Measurements from ENCODE around the gene ATMIN.

Gene ATMIN

DNA sequence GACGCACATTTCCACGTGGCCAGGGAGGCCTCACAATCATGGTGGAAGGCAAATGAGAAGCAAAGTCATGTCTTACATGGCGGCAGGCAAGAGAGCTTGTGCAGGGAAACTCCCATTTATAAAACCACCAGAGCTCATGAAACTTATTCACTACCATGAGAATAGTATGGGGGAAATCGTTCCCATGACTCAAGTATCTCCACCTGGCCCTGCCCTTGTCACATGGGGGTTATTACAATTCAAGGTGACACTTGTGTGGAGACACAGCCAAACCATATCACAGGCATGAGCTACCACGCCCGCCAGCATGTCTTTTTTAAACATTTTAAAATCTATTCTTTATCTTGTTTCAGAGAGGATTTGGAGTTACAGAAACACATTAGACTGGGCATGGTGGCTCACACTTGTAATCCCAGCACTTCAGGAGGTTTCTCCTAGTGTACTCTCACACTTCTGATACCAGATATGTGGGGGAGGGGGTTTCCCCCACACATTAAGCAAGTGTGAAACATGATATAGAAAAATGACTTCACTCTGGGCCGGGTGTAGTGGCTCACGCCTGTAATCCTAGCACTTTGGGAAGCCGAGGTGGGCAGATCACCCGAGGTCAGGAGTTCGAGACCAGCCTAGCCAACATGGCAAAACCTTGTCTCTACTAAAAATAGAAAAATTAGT is 5.6 kb upstream of the ATMIN start:
- H3K4me1 ChIP-seq (ENCODE audit: control insufficient read depth in 2 of 2, insufficient read depth in 2 of 2, low read length in 2 of 2), result no peaks in the 10 kb centered on the region
- no peaks in the 10 kb centered on the region for H3K36me3 ChIP-seq (ENCODE audit: control insufficient read depth in 2 of 2, insufficient read depth in 2 of 2, low read length in 2 of 2)
- no peak overlapping the region for H3K27ac ChIP-seq (ENCODE audit: low read depth in 2 of 2, low read length in 2 of 2)
- H3K4me3 ChIP-seq (ENCODE audit: low read length in 2 of 2), result no peak overlapping the region
- no peak overlapping the region for H3K9ac ChIP-seq (ENCODE audit: low read depth in 1 of 2, low read length in 2 of 2)
- no peaks in the 10 kb centered on the region for H3K9me3 ChIP-seq (ENCODE audit: control insufficient read depth in 2 of 2, low read length in 2 of 2)
- H3K27me3 ChIP-seq (ENCODE audit: control insufficient read depth in 2 of 2, insufficient read depth in 2 of 2, low read length in 2 of 2), result no peaks in the 10 kb centered on the region

DNA sequence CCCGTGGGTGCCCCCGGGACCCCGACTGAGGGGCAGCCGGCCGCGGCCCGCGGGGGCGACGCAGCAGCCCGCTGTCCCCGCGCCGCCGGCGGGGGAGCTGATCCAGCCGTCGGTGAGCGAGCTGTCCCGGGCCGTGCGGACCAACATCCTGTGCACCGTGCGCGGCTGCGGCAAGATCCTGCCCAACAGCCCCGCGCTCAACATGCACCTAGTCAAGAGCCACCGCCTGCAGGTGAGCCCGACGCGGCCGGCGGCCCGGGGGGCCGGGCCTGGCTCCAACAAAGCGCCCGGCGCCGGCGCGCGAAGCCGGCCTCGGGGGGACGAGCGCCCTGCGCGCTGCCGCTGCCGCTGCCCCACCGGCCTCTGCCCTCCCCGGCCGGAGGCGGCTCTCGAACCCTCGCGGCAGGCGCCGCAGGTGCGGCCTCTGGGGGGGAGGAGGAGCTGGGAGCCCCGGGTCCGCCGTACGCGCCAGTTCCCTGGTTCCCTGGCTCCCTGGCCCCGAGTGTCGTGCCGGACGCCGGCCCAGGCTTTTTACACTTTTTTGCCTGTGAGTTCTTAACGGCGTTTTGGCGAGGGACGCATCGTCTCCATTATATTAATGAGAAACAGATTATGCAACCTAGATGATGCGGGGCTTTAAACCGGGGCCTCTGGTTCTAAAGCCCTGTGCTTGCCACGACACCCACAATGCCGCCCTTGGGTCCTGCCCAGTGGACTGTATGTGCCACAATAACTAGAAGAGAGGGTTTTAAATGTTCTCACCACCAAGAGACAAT is 521 bp downstream of the ATMIN start:
- H3K27ac ChIP-seq (ENCODE audit: low read depth in 2 of 2, low read length in 2 of 2), result peak overlapping the region; percentile 38 to 68
- peaks cover 0 to 6% of the 10 kb centered on the region in 2 donors for H3K36me3 ChIP-seq (ENCODE audit: control insufficient read depth in 2 of 2, insufficient read depth in 2 of 2, low read length in 2 of 2)
- peaks cover 4 to 13% of the 10 kb centered on the region in 2 donors for H3K4me1 ChIP-seq (ENCODE audit: control insufficient read depth in 2 of 2, insufficient read depth in 2 of 2, low read length in 2 of 2)
- H3K27me3 ChIP-seq (ENCODE audit: control insufficient read depth in 2 of 2, insufficient read depth in 2 of 2, low read length in 2 of 2), result no peaks in the 10 kb centered on the region
- H3K9ac ChIP-seq (ENCODE audit: low read depth in 1 of 2, low read length in 2 of 2), result peak overlapping the region; percentile 74 to 78
- H3K4me3 ChIP-seq (ENCODE audit: low read length in 2 of 2), result peak overlapping the region; percentile 73 to 87
- H3K9me3 ChIP-seq (ENCODE audit: control insufficient read depth in 2 of 2, low read length in 2 of 2), result no peaks in the 10 kb centered on the region

DNA sequence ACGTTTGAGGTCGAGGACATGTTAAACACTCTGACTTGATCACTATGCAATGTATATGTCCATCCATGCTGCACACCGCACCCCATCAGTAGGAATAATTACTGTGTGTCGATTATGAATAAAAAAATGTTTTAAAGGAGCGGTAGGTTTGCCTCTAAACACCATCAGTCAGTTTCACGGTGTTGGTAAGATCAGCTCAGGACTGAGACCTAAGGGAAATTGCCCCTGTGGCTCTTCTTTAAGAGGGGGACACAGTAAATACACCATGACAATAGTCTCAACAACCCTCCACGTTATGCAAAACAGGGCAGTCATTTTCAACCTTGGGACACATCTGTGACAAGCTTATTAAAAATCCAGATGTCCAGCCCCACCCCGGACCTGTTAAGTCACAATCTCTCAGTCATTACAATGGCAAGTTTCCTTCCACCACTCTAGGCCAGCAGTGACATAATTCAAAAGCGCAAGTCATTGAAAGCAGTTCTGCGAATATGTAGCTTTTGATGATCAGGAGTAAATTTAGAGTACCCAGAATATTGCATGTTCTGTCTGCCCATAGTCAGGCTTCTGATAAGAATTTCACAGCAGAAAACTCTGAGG is 1.2 kb downstream of the ATMIN start:
- Histone ChIP-seq H3K9ac (ENCODE audit: low read depth in 1 of 2, low read length in 2 of 2) (peak overlapping the region; percentile 74 to 78), H3K36me3 (ENCODE audit: control insufficient read depth in 2 of 2, insufficient read depth in 2 of 2, low read length in 2 of 2) (peaks cover 6 to 12% of the 10 kb centered on the region in 2 donors), H3K4me3 (ENCODE audit: low read length in 2 of 2) (peak overlapping the region; percentile 73 to 87), H3K27ac (ENCODE audit: low read depth in 2 of 2, low read length in 2 of 2) (peak overlapping the region in 1 of 2 donors; percentile 6), H3K4me1 (ENCODE audit: control insufficient read depth in 2 of 2, insufficient read depth in 2 of 2, low read length in 2 of 2) (peaks cover 4 to 13% of the 10 kb centered on the region in 2 donors), H3K9me3 (ENCODE audit: control insufficient read depth in 2 of 2, low read length in 2 of 2) (no peaks in the 10 kb centered on the region), H3K27me3 (ENCODE audit: control insufficient read depth in 2 of 2, insufficient read depth in 2 of 2, low read length in 2 of 2) (no peaks in the 10 kb centered on the region)

DNA sequence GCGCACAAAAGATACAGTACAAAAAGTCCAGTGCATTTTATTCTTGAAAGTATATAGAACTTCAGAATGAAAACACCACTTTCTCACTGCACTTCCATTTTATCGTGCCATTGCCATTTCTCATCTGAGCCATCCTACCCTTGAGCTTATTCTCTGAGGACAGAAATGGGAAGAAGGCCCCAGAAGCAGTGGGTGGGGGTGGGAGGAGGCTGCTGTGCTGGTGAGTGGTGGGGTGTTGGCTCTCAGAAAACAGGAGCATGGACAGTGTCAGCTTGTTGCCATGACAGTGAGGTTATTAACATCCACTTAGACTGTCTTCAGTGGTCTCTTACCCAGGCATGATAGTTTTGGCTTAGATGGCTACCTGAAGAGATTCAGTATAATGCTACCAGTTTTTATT is 4.5 kb downstream of the ATMIN start:
- H3K4me1 ChIP-seq (ENCODE audit: control insufficient read depth in 2 of 2, insufficient read depth in 2 of 2, low read length in 2 of 2), result peaks cover 4 to 12% of the 10 kb centered on the region in 2 donors
- H3K9me3 ChIP-seq (ENCODE audit: control insufficient read depth in 2 of 2, low read length in 2 of 2), result no peaks in the 10 kb centered on the region
- no peak overlapping the region for H3K9ac ChIP-seq (ENCODE audit: low read depth in 1 of 2, low read length in 2 of 2)
- H3K36me3 ChIP-seq (ENCODE audit: control insufficient read depth in 2 of 2, insufficient read depth in 2 of 2, low read length in 2 of 2), result peaks cover 34 to 44% of the 10 kb centered on the region in 2 donors
- no peak overlapping the region for H3K4me3 ChIP-seq (ENCODE audit: low read length in 2 of 2)
- H3K27me3 ChIP-seq (ENCODE audit: control insufficient read depth in 2 of 2, insufficient read depth in 2 of 2, low read length in 2 of 2), result no peaks in the 10 kb centered on the region
- no peak overlapping the region for H3K27ac ChIP-seq (ENCODE audit: low read depth in 2 of 2, low read length in 2 of 2)

DNA sequence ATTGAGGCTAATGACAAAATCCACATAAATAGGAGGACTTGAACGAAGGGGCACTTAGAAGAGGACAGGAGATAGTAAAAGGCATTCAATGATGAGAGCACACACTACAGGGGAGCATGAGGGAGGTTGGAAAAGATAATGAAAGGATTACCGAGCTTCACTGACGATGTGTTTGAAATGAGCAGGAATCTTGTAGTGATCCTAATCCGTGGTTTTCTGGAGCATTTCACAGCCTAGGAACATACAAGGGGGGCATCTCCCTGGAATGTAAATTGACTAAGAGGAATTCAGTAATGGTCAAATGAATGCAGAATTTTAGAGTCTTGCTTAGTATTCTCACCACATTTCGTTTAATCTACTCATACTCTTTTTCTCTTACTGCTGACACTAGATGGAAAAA is 5.2 kb downstream of the ATMIN start:
- Histone ChIP-seq H3K9ac (ENCODE audit: low read depth in 1 of 2, low read length in 2 of 2) (no peak overlapping the region), H3K4me1 (ENCODE audit: control insufficient read depth in 2 of 2, insufficient read depth in 2 of 2, low read length in 2 of 2) (peaks cover 4 to 10% of the 10 kb centered on the region in 2 donors), H3K4me3 (ENCODE audit: low read length in 2 of 2) (no peak overlapping the region), H3K27me3 (ENCODE audit: control insufficient read depth in 2 of 2, insufficient read depth in 2 of 2, low read length in 2 of 2) (no peaks in the 10 kb centered on the region), H3K36me3 (ENCODE audit: control insufficient read depth in 2 of 2, insufficient read depth in 2 of 2, low read length in 2 of 2) (peaks cover 34 to 49% of the 10 kb centered on the region in 2 donors), H3K9me3 (ENCODE audit: control insufficient read depth in 2 of 2, low read length in 2 of 2) (no peaks in the 10 kb centered on the region), H3K27ac (ENCODE audit: low read depth in 2 of 2, low read length in 2 of 2) (no peak overlapping the region)

DNA sequence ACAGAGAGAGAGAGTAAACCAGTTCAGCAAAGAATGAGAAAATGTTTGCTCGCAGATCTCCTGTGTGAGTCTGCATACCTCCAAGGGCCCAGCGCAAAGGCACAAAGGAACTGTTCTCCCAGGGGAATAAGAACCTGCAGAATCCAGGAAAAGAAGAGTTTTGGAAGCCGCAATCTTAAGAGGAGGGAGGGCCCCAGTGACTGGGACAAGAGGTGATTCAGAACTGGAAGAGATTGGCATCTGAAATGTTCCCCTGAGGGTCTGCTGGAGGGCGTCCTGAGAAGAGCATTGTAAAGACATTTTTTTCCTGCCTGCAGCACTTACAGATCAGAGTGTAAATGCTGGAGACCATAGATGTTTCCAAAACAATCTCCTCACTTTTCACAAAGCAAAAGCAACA is 6.1 kb downstream of the ATMIN start:
- Histone ChIP-seq H3K4me3 (ENCODE audit: low read length in 2 of 2) (no peak overlapping the region), H3K4me1 (ENCODE audit: control insufficient read depth in 2 of 2, insufficient read depth in 2 of 2, low read length in 2 of 2) (peaks cover 4 to 7% of the 10 kb centered on the region in 2 donors), H3K27ac (ENCODE audit: low read depth in 2 of 2, low read length in 2 of 2) (no peak overlapping the region), H3K36me3 (ENCODE audit: control insufficient read depth in 2 of 2, insufficient read depth in 2 of 2, low read length in 2 of 2) (peaks cover 34 to 49% of the 10 kb centered on the region in 2 donors), H3K27me3 (ENCODE audit: control insufficient read depth in 2 of 2, insufficient read depth in 2 of 2, low read length in 2 of 2) (no peaks in the 10 kb centered on the region), H3K9ac (ENCODE audit: low read depth in 1 of 2, low read length in 2 of 2) (no peak overlapping the region), H3K9me3 (ENCODE audit: control insufficient read depth in 2 of 2, low read length in 2 of 2) (no peaks in the 10 kb centered on the region)

DNA sequence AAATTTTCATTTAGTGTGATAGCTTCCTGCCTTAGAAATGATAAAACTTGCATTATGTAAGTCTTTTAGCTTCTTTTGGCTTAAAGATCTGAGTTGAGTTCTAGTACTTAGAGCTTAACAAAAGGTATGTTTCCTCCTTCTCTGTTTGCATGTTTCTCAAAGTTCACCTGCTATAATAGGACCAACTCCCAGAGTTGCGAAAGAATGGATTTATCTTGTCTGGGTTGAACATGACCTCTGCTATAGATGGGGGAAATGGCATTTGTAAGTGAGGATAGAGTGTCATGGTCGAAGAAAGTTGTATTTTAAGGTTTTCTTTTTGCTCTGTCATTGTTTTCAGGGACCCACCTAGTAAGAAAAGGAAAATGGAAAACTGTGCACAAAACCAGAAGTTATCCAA is 7.2 kb downstream of the ATMIN start:
- H3K36me3 ChIP-seq (ENCODE audit: control insufficient read depth in 2 of 2, insufficient read depth in 2 of 2, low read length in 2 of 2), result peaks cover 34 to 49% of the 10 kb centered on the region in 2 donors

DNA sequence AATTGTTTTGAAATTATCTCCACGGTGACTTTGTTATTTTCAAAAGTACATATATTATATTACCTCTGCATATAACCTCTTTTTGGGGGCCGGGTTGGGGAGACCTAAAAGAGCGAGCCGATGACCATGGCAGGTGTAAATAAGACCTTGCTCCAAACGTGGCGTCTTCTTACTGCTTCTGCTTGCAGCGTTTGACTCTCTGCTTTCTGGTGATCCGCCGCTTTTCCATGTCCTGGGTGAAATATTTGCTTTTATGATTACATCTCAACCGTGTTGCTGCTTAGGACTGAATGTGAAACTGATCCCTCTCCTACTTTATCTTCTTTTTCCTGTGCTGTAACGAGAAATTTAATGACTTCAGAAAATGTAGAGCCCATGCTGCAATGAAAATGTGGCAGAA is 18.1 kb downstream of the ATMIN start:
- Histone ChIP-seq H3K9ac (ENCODE audit: low read depth in 1 of 2, low read length in 2 of 2) (no peak overlapping the region), H3K9me3 (ENCODE audit: control insufficient read depth in 2 of 2, low read length in 2 of 2) (no peaks in the 10 kb centered on the region), H3K27ac (ENCODE audit: low read depth in 2 of 2, low read length in 2 of 2) (no peak overlapping the region), H3K4me3 (ENCODE audit: low read length in 2 of 2) (no peak overlapping the region), H3K36me3 (ENCODE audit: control insufficient read depth in 2 of 2, insufficient read depth in 2 of 2, low read length in 2 of 2) (no peaks in the 10 kb centered on the region), H3K4me1 (ENCODE audit: control insufficient read depth in 2 of 2, insufficient read depth in 2 of 2, low read length in 2 of 2) (no peaks in the 10 kb centered on the region), H3K27me3 (ENCODE audit: control insufficient read depth in 2 of 2, insufficient read depth in 2 of 2, low read length in 2 of 2) (no peaks in the 10 kb centered on the region)

More for the DNA sequence above, 7.2 kb downstream of the ATMIN start:
- Histone ChIP-seq H3K4me1 (ENCODE audit: control insufficient read depth in 2 of 2, insufficient read depth in 2 of 2, low read length in 2 of 2) (peaks cover 0 to 3% of the 10 kb centered on the region in 2 donors), H3K4me3 (ENCODE audit: low read length in 2 of 2) (no peak overlapping the region), H3K9me3 (ENCODE audit: control insufficient read depth in 2 of 2, low read length in 2 of 2) (no peaks in the 10 kb centered on the region), H3K9ac (ENCODE audit: low read depth in 1 of 2, low read length in 2 of 2) (no peak overlapping the region), H3K27ac (ENCODE audit: low read depth in 2 of 2, low read length in 2 of 2) (no peak overlapping the region), H3K27me3 (ENCODE audit: control insufficient read depth in 2 of 2, insufficient read depth in 2 of 2, low read length in 2 of 2) (no peaks in the 10 kb centered on the region)

DNA sequence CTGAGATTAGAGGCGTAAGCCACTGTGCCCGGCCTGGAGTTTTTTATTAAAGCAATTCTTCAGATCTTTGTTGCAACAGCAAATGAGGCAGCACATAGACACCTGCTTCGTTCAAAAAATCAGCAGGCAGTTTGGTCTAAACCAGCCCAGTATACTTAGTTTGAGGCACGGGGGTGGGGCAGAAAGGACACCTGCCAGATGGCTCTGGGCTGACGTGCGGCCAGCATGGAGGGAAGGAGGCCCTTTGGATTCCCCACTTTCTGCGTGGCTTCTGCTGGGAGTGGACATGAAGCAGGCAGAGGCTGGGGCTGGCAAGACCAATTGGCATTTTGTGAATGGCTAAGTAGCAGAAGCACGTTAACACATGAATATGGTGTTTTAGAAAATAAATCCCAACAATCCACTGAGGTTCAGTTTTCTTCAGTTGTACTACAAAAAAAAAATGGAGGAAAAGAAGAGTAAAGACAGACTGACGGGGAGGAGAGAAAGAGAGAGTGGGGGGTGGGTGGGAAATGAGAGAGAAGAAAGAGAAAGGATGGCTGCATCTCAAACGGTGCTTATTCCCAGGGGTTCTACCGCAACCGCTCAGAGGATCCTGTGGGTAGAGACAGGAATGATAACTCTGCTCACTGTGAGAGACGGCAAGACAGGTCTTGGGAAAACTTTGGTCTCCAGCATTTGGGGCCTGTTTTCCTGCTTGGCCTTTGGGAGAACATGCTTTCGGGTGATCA is 25.1 kb downstream of the ATMIN start:
- H3K4me3 ChIP-seq (ENCODE audit: low read length in 2 of 2), result no peak overlapping the region
- no peaks in the 10 kb centered on the region for H3K9me3 ChIP-seq (ENCODE audit: control insufficient read depth in 2 of 2, low read length in 2 of 2)
- no peaks in the 10 kb centered on the region for H3K36me3 ChIP-seq (ENCODE audit: control insufficient read depth in 2 of 2, insufficient read depth in 2 of 2, low read length in 2 of 2)
- H3K9ac ChIP-seq (ENCODE audit: low read depth in 1 of 2, low read length in 2 of 2), result no peak overlapping the region
- H3K4me1 ChIP-seq (ENCODE audit: control insufficient read depth in 2 of 2, insufficient read depth in 2 of 2, low read length in 2 of 2), result no peaks in the 10 kb centered on the region
- no peak overlapping the region for H3K27ac ChIP-seq (ENCODE audit: low read depth in 2 of 2, low read length in 2 of 2)
- H3K27me3 ChIP-seq (ENCODE audit: control insufficient read depth in 2 of 2, insufficient read depth in 2 of 2, low read length in 2 of 2), result no peaks in the 10 kb centered on the region

DNA sequence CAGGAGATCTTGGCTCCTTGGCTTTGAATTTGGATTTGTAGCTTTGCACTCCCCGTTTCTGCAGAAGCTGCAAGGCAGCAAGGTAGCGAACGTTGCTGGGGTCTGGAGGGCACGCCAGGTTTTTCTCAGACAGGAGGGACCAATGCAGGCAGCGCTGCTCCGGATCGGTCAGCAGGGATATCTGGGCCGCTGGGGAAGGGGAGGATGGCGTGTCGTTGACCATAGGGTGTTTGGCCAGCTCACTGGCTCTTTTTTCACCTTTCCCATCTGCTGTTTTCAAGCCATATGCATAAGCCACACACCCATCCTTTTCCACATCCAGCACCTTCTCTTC is 25.6 kb downstream of the ATMIN start:
- H3K36me3 ChIP-seq (ENCODE audit: control insufficient read depth in 2 of 2, insufficient read depth in 2 of 2, low read length in 2 of 2), result no peaks in the 10 kb centered on the region
- no peak overlapping the region for H3K9ac ChIP-seq (ENCODE audit: low read depth in 1 of 2, low read length in 2 of 2)
- no peaks in the 10 kb centered on the region for H3K4me1 ChIP-seq (ENCODE audit: control insufficient read depth in 2 of 2, insufficient read depth in 2 of 2, low read length in 2 of 2)
- H3K9me3 ChIP-seq (ENCODE audit: control insufficient read depth in 2 of 2, low read length in 2 of 2), result no peaks in the 10 kb centered on the region
- H3K27ac ChIP-seq (ENCODE audit: low read depth in 2 of 2, low read length in 2 of 2), result no peak overlapping the region
- H3K27me3 ChIP-seq (ENCODE audit: control insufficient read depth in 2 of 2, insufficient read depth in 2 of 2, low read length in 2 of 2), result no peaks in the 10 kb centered on the region
- H3K4me3 ChIP-seq (ENCODE audit: low read length in 2 of 2), result no peak overlapping the region

Measured in mucosa of rectum (tissue), 2 donors.